HG02642 (cell line): Measurements from ENCODE around the gene HORMAD2.
"Not testable (repeated sequence)": the region's sequence is repeated elsewhere in the genome, so short reads cannot be mapped to it uniquely, and the experiment has no call there.

ENCODE experiments used
- ATAC-seq: cut with Tn5 transposase; IDR thresholded peaks from one replicate; pipeline ENCODE4 v1.9.1; 2021; ENCODE audit warnings: mild to moderate bottlenecking; ENCODE audit not compliant: unreplicated experiment, poor library complexity

Gene HORMAD2

GRCh38 chr22:30205281-30206115, 125.2 kb downstream of the HORMAD2 start:
- no peak for ATAC-seq

GRCh38 chr22:30206944-30207343, 126.7 kb downstream of the HORMAD2 start:
- ATAC-seq = no peak

- no peak for ATAC-seq
Observed at GRCh38 chr22:30208631-30209603, 128.7 kb downstream of the HORMAD2 start.

- ATAC-seq = no peak
Observed at GRCh38 chr22:30209642-30210041, 129.4 kb downstream of the HORMAD2 start.

GRCh38 chr22:30210235-30210909, 130.1 kb downstream of the HORMAD2 start:
- no peak for ATAC-seq

GRCh38 chr22:30211124-30211820, 131.0 kb downstream of the HORMAD2 start:
- ATAC-seq = no peak

- no peak for ATAC-seq
Observed at GRCh38 chr22:30212363-30212995, 132.2 kb downstream of the HORMAD2 start.

- ATAC-seq = no peak
Observed at GRCh38 chr22:30212996-30213441, 132.8 kb downstream of the HORMAD2 start.

GRCh38 chr22:30214703-30215407, 134.6 kb downstream of the HORMAD2 start:
- no peak for ATAC-seq

GRCh38 chr22:30216272-30216671, 136.0 kb downstream of the HORMAD2 start:
- ATAC-seq = not testable (repeated sequence)

GRCh38 chr22:30216710-30217109, 136.4 kb downstream of the HORMAD2 start:
- ATAC-seq = no peak

GRCh38 chr22:30217698-30218560, 137.7 kb downstream of the HORMAD2 start:
- ATAC-seq = no peak

- ATAC-seq = no peak
Observed at GRCh38 chr22:30219049-30219654, 138.9 kb downstream of the HORMAD2 start.

- no peak for ATAC-seq
Observed at GRCh38 chr22:30219668-30220278, 139.5 kb downstream of the HORMAD2 start.

GRCh38 chr22:30220338-30221012, 140.2 kb downstream of the HORMAD2 start:
- ATAC-seq = no peak
